Stomach (tissue), 4 donors: ENCODE data around the gene PLPPR1.

Experiments used
- CTCF ChIP-seq, 7 experiments: fragments of 450-650 bp in 4 of 7; fragments of 200-600 bp in 3 of 7; sonication (generic) in 3 of 7; IDR thresholded peaks; one replicate each; pipeline ENCODE4 v1.5.1; 2016 to 2019; ENCODE audit warnings: antibody characterized with exemption in 7 of 7, control low read depth in 2 of 7, mild to moderate bottlenecking in 1 of 7
- EP300 ChIP-seq: sonication (generic); formaldehyde crosslinking; IDR thresholded peaks from one replicate; pipeline ENCODE4 v1.6.1; 2017; ENCODE audit warnings: antibody characterized with exemption
- POLR2A ChIP-seq, 4 donors: fragments of 450-650 bp; IDR thresholded peaks; one replicate each; pipeline ENCODE4 v1.6.1; 2016; ENCODE audit warnings: antibody characterized with exemption in 4 of 4, control low read depth in 2 of 4, mild to moderate bottlenecking in 1 of 4, moderate library complexity in 1 of 4
- POLR2AphosphoS5 ChIP-seq, 3 donors: sonication (generic); formaldehyde crosslinking; IDR thresholded peaks; one replicate each; pipeline ENCODE4 v1.6.1; 2016; ENCODE audit warnings: antibody characterized with exemption in 3 of 3

GRCh38 chr9:101094686-101095085 lies 66.2 kb downstream of the PLPPR1 start:
- TF ChIP-seq CTCF (IDR thresholded peaks at IDR 0.05) (no peak), POLR2A (IDR thresholded peaks at IDR 0.05) (no peak), EP300 (no peak), POLR2AphosphoS5 (IDR thresholded peaks at IDR 0.05) (no peak)
